Renal cortical epithelial cell (primary cell): Measurements from ENCODE around the gene TLL2. TPM values are rescaled to one million over a fixed set of nuclear protein-coding genes. Genes with fewer than 3 reads are reported as not detected.
A peak's percentile ranks its signal among the peaks of the same experiment; 100 is the strongest.

Experiments
- DNase-seq: peaks from one replicate; pipeline ENCODE4 v3.0.0-alpha.2; 2011; ENCODE audit warnings: low read depth
- total RNA-seq: library from RNA; depleted of rRNA; stranded (reverse); fragments of >200 nt; gene quantifications from 2 replicates; pipeline ENCODE4 v1.2.3, GENCODE V29; 2014

The TLL2 gene
- total RNA-seq, 1 donor from 2014 or later: 21.4 TPM

DNA sequence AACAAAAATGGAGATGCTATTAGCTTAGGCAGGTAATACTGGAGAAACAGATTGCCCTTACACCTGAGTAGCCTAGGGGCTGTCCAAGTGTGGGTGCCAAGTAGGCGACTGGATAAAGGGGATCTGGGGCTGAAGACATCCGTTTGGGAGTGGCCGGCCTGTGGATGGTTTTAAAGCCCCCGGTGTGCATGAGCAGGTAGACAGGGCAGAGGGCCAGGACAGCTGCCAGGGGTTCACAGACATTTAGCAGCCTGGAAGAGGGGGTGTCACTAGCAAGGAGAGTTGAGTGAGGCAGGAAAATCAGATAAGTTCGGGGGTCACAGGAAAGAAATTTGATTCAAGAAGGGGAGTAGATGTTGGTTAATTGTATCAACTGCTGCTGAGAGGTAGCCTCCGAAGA, 153.4 kb downstream of the TLL2 start:
- no peak for DNase-seq

DNA sequence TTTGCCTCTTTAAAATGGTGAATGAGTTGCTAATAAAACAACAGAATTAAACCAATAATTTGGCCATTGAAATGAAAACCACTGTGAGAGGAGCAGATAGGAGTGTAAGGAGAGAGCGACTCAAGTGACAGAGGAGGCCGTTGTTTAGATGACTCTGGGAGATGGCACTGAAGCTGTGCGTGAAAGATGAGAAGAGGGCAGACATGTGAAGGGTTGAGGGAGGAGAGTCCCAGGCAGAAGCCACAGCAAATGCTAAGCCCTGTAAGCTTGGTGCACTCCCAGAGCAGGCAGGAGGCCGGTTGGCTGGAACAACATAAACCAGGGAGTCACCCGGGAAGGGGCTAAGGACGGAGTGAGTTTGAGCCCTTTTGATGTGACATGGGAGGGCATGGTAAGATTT, 154.1 kb downstream of the TLL2 start:
- no peak for DNase-seq

DNA sequence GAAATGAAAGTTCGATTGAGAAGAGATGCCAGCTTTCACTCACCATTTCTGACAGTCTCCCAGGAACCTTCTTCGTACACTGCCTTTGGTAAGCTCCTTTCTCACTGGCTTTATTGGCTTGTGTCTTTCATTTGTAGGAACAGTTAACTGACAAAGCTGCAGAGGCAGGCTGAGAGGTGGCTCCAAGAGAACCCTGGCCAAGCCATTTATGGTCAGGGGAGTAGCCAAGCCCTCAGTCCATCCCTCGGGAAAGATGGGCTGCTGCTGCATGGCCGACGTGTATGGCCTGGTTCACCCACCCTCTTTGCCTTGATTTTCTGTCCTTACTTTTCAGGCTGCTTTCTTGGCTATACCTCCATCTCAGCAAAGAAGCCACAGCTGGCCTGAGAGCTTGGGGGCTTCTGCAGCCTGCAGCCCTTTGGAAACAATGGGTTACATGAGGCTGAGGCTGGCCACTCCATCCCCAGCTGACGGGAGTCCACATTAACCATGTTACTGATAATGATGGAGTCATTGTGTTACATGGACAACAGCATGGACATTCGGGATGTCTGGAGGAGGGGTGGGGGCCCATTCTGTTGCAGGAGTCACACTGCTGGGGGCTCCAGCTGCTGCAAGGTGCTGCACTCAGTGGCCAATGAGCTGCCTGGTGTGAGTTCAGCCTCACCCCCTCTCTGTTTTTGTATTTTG, 154.7 kb downstream of the TLL2 start, which contains the start of gene OPALIN:
OPALIN (minus strand) TSS at position 152 of the 690 bp plus-strand sequence; CDS start at position 46, 106 bp downstream.
- DNase-seq: no peak

DNA sequence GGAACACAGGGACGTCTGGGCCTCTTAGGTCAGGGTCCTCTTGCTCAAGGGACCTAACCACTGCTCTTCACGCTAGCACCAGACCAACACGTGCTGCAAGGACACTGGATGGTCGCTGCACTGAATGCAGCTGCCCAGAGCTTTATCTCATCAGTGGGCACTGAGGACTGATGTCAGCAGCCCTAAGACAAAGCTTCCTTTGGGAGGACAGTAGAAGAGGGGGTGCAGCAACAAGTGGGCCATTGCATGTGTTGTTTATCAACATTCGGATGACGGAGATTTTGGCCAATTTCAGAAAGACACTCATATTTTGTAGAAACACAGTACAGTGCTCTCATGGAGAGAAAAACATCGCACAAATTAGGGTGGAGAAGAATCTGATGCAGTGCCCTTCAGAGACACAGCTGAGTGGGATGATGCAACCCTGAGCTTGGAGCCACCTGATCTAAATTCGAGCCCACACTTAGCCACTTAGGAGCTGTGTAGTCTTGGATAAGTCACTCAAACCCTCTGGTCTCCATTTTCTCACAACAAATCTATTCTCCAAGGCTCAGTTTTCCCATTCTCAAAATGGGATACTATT, 156.6 kb downstream of the TLL2 start:
- no peak for DNase-seq

DNA sequence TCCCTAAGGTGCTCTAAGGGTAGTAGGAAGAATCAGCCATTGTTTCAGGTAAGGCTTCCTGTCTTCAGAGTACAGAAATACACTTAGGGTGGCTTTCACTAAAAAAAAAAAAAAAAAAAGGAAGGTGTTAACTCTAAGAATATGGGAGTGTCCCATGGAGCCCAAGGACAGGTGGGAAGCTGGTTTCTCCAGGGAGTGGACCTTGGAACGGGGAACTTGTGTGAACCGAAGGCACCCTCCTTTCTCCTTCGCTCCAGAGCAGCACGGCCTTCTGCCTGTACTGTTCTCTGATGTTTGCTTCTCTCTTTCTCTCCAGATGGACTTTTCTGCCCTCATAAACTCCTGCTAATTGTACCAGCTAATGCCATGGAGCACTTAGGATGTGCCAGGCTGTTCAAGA, 161.1 kb downstream of the TLL2 start:
- DNase-seq: no peak

DNA sequence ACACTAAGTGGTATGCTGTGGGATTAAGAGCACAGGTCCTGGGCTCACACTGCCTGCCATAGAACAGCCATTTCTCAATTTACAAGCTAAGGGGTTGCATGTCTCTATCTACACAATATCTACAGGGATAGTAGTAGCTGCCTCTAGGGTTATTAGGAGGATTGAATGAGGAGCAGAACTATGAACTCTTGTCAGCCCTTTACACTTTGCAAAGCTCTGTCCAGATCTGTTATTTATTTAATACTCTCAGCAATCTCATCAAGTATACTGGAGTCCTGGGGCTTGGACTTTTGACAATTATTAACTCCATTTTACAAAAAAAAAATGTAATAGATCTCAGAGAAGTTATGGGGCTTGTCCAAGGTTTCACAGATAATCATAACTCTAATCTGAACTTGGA, 161.7 kb downstream of the TLL2 start:
- no peak for DNase-seq

DNA sequence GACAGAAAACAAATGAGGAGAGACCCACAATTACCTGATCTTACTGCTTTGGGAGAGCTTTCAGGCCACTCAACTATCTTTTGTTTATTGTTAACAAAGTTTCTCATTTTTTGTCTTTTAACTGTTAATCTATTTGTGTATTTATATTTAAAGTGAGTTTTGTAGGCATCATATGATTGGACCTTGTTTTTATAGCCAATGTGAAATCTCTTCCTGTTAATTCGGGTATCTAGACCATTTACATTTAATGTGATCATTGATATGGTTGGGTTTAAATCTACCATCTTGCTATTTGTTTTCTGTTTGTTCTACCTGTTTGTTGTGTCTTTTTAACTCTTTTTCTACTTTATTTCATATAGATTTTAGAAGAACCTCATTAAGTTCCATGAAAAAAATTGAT, 167.4 kb downstream of the TLL2 start:
- DNase-seq: no peak

DNA sequence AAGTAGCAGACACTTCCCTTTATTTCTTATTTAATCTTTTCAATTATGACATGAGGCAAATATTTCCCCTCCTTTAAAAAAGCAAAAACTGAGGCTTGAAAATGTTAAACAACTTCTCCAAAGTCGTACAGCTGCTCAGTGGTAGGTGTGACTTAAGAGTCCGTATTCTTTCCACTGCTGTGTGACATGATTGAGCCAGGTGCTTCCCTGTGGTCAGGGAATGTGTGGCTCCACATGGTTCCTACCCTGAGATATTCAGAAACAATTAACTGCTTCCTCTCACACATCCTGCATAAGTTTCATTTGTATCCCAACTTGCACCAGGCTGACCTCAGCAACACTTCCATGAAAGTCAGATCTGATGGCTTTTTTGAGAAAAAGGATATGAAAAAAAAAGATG, 168.5 kb downstream of the TLL2 start:
- no peak for DNase-seq

DNA sequence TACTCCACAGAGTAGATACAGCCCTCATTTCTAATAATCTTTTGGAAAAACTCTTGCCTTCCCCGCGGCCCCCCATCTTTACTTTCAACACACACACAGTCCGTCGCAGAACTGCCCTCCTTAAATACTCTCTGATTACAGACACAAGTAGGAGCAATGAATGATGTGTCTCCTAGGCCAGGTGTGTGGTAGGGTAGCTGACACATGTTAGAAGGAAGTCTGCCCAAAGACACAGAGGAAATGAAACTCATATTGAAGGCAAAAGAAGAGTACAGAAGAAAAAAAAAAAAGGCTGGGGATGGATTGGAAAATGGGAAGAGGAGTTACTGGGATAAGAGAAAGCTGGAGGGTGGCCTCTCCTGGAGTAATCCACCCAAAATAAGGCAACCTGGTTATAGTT, 169.5 kb downstream of the TLL2 start:
- DNase-seq: no peak

DNA sequence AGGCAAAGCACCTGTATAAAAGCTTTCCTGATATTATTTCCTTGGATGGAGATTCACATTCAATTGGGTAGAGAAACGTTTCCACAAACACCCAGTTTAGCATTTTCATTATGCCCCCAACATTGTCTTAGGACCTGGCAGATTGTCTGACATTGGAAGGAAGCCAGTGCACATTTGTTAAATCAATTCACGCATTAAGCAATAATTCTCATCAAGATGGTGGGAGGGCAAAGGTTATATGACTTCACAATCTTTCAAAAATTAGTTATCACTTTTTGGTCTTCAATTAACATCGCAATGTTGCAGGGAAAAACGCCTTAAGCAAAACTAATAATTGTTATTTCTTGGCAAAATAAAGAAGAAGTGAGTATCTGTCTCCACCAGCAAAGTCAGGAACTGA, 171.3 kb downstream of the TLL2 start:
- DNase-seq: no peak

DNA sequence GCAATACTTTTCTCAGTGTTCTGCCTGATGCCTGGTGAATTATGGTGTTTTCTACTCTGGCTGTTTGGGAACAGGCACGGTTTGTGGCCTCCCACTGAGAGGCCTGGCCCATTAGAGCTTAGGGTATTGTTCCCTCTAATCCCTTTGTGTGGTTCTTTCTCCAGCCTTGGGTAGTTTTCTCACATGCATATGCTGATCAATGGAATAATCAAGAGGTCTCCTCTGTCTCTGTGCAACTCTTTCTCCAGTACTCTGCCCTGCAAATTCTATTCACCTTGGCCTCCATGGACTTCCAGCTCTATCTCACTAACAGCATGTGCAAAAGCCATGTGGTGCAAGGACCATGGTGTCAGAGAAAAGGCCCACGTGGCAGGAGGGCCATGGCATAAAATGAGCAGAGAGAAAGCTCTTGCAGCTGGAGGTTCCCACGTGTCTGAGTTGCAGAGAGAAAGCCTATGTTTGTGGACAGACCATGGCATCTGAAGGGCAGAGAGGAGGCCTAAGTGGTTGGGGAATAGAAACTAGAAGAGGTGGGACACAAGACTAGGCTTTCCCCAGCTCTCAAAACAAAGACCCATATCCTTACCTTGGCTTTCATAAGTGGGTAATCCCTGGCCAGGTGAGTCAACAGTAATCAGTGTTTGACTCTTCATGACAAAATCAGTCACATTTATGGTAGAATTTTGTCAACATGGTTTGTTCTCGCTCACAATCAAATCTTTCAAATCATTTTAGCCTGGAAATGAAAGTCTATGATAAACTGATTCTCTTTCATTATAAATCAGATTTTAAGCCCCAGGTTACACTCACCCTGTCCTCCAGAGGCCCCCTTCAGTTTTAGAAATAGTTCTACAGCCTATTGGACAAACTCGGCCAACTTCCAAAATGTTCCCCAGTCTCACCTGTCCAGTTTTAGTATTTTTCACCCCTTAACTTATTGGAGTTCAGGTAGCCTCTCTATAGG, 172.2 kb downstream of the TLL2 start:
- DNase-seq: no peak

DNA sequence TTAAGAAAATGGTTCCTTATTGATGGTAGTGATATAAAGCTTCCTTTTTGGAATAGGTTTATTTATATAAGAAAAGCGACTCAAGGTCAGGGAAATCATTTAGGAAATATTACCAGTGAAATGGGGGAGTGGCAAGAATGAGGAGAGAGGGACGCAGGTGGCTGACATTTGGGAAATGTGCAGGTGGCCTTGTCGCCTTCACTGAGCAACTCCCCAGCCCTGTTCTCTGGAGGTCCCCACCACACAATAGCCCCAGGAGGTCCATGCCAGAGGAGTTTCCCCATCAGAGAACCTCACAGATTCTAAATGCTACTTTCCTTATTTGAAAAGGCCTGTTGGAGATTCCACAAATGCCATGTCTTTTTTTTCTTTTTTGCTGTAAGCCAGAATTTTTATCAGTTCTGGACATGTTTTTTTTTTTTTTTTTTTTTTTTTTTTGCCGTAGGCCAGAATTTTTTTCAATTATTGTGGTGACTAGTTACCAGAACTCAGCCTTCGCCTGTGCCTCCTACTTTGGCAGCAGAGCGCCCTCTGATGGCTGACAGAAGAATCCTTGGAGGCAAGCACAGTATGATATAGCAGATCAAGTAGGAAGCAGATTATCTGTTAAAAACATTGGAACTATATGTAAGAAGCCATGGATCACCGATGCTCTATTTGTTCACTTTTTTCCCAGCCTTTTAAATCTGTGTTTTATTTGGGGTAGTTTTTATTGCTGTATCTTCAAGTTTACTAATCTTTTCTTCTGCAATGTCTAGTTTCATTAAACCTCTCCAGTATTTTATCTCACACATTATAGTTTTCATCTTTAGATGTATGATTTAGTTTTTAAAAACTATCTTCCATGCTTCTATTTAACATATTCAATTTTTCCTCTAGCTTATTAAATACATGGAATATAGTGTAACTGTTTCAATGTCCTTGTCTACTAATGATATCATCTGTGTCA, 173.5 kb downstream of the TLL2 start:
- DNase-seq: peak; percentile 63

DNA sequence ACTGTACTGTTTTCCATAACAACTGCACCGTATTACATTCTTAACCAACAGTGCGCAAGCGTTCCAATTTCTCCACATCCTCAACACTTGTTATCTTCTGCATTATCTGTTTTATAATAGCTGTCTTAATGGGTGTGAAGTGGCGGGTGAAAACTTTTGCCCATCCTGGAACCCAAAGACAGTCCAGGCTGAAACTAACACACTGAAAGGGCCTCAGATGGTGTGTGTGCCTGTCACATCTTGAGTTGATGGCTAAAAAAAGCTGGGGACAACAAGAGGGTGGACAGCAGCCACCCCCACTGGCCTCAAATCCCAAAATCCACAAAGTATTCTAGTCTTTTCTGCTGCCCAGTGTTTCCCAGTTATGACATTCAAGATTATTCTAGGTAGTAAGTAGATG, 174.3 kb downstream of the TLL2 start:
- DNase-seq: no peak

DNA sequence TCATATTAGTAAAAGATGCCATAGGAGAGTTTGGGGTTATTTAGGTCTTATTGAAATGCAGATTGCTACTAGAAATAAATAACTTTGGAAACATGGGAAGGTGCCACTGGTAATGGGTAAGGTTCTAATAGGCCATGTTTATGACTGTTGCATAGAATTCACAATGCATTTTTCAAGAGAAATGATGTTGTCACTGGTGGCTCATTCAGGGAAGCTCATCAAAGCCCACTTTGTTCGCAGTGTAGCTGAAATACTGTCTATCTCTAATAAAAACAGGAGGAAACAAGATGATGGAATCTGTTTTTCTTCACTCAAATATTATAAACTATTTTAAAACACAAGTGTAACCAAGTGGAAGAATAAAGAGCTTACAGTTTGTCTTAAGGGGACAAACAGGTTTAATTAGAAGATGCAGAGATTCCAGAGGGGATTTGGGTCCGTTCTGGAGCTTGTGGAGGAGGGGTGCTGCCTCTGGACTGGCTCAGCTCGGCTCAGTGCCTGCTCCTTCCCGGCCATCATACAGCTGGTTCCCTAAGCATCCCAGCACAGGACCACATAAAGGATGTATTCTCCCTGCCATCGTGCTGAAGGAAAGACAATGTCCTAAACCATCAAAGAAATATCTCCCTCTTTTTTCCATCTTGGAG, 175.3 kb downstream of the TLL2 start:
- no peak for DNase-seq

DNA sequence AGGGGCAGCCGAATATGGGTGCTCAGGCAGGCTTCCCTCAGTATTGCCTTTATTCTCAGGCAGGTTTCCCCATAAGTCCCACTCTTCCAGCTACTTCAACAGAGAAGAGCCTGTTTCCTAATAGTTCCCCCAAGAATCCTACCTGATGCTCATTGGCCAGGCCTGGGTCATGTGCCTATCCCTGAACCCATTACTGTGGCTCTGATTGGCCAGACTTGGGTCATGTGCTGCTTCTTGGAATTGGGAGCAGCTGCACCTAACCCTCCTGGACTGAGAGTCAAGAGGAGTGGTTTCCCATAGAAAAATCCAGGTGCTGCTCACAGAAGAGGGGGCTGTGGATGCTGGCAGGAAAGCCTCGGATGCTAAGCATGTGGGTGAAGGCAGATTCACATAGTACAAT, 176.6 kb downstream of the TLL2 start:
- no peak for DNase-seq

DNA sequence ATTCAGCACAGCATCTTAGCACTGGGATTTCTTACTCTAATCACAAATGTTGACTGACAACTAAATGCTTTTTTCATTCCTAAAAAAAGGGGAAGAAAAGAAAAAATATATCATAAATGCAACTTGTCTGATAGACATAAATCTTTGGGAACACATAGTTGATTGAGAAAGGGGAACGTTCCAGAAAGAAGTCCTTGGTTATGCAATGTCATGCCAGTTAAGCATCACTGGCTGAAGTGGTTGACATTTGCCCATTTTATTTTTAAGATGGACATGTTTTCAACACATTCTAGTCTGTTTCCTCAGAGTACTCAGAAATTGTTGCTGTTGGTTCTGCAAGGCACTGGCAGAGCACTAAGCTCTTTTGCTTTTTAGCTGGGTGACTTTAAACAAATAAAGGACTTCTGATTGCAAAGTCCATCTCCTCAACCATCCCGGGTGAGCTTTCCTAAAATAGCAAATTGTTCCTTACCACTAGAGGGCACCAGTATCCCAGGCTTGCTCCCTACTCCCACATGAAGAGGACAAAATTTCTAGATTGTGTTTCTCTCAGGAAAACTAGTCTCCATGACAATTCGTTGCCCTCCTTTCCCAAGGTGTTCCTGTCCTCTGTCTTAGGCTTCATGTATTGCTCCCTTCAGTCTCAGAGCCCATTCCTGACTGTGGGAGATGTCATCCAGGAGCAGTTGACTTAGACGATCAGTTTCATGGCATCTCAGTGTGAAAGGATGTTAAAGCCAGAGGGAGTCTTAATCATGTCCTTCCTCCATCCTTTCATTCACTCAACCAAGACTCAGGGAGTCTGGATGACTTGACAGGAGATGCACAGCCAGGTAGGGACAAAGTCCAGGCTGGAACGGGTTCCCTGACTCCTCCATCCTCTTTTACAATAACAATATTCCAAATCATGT, 178.9 kb downstream of the TLL2 start:
- DNase-seq: peak; percentile 42

DNA sequence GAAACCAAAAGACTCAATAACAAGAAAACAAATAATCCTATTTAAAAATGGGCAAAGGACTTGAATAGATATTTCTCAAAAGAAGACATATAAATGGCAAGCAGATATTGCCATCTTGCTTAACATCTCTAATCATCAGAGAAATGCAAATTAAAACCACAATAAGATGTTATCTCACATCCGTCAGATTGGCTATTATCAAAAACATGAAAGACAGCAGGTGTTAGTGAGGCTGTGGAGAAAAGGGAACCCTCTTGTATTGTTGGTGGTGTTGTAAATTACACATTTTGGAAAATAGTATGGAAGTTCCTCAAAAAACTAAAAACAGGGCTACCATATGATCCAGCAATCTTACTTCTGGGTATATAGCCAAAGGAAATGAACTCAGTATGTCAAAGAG, 180.6 kb downstream of the TLL2 start:
- DNase-seq: no peak

DNA sequence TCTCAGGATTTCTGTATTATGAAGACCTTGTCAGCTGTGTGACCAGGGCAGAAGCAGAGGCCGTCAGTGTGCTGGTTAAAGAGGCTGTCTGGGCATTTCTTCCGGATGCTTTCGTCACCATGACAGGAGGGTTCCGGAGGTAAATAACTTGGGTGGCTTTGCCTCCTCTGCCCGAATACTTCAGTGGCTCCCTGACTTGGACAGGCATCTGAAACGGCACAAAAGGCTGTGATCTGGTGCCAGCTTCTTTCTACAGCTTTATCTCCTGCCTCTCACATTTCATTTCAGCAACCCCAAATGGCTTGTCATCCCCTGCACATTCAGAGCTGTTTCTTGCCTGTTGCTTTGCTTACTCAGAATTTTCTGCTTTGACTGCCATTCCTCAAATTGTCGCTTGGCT, 186.3 kb downstream of the TLL2 start:
- DNase-seq: no peak

DNA sequence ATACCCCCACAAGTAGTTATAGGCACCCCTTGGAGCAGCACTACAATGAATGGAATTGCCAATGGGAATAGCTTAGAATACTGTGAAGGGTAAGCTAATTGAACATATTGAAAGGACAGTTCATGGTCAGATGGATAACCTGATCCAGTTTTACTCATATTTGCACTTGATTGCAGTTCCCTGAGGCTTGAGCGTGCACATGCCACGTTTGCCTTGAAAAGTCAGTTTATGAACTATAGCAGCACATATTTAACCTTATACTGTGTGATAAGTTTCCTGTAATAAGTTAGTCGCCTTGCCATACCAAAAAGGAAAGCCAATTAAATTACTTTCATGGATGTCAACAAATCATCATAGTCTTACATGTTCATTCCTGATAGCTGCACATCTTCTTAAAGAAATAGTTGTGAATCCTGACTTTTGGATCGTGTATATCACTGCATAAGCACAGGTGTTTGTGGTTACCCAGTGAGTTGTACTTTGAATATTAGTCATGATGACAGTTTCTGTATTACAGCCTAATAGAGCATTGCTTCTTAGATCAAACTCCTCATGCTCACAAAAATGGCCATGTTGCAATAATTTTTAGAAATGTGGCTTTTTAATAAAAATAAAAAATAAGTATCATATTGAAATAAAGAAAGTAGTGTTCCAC, 187.9 kb downstream of the TLL2 start:
- no peak for DNase-seq
